OCI-LY7 (cell line): ENCODE measurements around the gene SLC41A3.

ENCODE experiments used
- CTCF ChIP-seq: fragments of 200-600 bp; sonication (generic); conservative IDR thresholded peaks from 2 replicates; pipeline ENCODE4 v1.5.1; 2014; ENCODE audit warnings: mild to moderate bottlenecking, antibody characterized with exemption, low read length, moderate library complexity, mixed read lengths
- EZH2phosphoT487 ChIP-seq: fragments of 200-600 bp; sonication (generic); IDR thresholded peaks from 2 replicates; pipeline ENCODE4 v1.6.1; 2018; ENCODE audit warnings: low read depth, borderline replicate concordance, mild to moderate bottlenecking, mixed run types, antibody characterized with exemption, low read length, moderate library complexity, mixed read lengths

DNA sequence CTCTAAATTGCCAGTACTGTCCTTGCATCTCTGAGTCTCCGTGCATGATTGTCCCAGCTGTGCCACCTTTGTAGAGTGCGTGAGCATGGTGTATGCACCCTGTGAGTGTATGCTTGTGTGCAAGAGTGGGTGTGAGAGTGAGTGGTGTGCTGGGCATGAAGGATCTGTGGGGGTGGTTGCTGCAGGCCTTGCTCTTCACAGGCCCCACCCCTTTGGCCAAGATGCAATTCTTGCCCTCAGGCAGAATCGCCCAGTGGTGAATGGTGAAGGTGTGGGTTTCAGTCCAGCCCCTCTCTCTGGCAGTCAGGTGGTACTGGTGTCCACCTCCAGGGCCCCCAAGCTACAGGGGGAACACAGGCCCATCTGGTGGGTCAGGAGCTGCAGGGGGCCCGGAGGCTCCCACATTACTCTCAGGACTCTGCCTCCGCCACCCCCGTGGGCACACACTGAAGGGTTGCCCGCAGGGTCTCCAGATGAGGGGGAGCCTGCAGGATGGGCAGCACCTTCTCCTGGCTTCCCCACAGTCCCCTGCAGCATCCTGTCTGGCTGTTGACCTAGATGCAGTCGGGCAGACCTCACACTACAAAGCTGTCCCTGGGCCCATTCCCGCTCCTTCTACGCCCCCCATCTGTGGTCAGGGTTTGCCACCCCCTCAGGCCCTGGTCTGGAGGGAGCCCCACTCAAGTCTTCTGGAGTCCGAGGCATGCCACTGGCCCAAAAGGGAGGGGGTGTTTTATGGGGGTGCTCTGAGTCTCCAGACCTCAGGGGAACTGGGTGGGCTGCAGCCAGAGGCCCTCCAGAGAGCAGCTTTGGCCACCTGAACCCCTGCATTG, 123.3 kb downstream of the SLC41A3 start:
- TF ChIP-seq CTCF = no peak
- no peak for TF ChIP-seq EZH2phosphoT487
